T47D (cell line): ENCODE measurements around the gene ZNF506.
"Not testable (repeated sequence)": the region's sequence is repeated elsewhere in the genome, so short reads cannot be mapped to it uniquely, and the experiment has no call there.

Experiments used
- DNase-seq, 2 experiments: peaks; one replicate each; pipeline versions ENCODE4 v3.0.0 to v3.0.0-alpha.2; 2011 to 2012; ENCODE audit warnings: low read depth in 1 of 2, low spot score in 1 of 2
- JUND ChIP-seq: IDR thresholded peaks from 2 replicates; pipeline ENCODE4 v1.6.1; 2012; ENCODE audit warnings: low read depth
- in situ Hi-C: cut with HindIII; loops from 2 replicates; pipeline ENCODE4 v1.10.0; 2016; ENCODE audit warnings: low sequenced_read_pairs, low pct_unique_long_range_greater_than_20kb

ZNF506 gene

DNA sequence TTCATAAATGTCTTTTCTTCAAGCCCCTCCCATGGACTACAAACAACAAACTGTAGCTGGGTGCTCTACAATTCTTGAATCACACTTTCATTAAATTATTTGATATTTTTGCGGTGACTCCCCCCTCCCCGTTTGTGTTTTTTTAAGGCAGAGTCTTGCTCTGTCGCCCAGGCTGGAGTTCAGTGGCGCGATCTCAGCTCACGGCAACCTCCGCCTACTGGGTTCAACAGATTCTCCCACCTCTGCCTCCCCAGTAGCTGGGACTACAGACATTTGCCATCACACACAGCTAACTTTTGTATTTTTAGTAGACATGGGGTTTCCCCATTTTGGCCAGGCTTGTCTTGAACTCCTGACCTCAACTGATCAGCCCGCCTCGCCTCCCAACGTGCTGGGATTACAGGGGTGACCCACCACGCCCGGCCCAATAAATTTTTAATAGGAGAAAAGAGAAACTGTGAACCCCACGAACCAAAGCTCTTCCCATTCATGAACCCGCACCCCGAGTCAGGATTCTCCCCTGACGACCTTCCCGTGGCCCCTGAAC lies 703 bp downstream of the ZNF506 start:
- TF ChIP-seq JUND = no peak
- DNase-seq = no peak
- in situ Hi-C loops = no loop called here

DNA sequence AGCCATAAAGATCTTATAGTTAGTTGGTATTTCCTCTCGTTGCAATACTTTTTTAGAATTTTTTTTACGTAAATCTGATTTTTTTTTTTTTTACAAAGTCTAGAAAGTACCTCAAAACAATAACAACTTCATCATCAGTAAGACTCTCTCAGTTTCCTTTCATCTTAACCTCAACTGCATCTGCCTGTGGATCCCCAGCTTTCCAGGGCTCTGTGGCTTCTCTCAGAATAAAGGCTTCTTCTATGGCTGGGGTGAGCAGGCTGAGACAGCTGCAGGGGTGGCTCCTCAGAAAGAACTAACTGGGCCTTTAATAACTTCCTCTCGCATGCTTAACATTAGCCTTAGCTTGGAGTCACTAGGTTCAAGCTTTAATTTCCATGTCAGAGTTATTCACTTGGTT lies 4.2 kb downstream of the ZNF506 start:
- DNase-seq = no peak
- in situ Hi-C loops = no loop called here
- no peak for TF ChIP-seq JUND

DNA sequence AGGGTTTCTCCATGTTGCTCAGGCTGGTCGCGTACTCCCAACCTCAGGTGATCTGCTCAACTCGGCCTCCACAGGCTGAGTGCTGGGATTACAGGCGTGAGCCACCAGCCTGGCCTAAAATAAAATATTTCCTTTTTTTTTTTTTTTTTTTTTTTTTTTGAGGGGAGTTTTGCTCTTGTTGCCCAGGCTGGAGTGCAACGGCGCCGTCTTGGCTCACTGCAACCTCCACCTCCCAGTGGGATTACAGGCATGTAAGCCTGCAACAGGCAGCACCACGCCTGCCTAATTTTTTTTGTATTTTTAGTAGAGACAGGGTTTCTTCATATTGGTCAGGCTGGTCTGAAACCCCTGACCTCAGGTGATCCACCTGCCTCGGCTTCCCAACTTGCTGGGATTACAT lies 4.9 kb downstream of the ZNF506 start:
- no peak for TF ChIP-seq JUND
- in situ Hi-C loops = no loop called here
- DNase-seq = no peak

DNA sequence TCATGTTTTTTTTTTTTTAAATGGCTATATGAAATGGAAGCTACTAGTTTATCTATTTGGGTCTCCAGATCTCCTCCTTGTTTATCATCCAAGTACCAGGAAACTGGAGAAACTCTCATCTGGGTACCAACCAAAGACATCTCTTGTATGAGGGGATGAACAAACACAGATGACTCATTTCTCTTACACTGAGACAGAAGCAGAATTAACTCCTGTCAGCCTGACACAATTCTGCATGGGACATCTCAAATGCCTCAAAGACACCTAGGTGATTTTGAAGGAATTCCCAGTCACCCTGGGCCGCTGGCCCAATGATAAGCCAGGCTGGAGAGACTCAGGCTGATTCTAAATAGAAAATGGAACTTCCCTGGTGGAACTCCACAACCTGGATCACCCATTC lies 9.6 kb downstream of the ZNF506 start:
- DNase-seq, in situ Hi-C loops: not testable (repeated sequence)

DNA sequence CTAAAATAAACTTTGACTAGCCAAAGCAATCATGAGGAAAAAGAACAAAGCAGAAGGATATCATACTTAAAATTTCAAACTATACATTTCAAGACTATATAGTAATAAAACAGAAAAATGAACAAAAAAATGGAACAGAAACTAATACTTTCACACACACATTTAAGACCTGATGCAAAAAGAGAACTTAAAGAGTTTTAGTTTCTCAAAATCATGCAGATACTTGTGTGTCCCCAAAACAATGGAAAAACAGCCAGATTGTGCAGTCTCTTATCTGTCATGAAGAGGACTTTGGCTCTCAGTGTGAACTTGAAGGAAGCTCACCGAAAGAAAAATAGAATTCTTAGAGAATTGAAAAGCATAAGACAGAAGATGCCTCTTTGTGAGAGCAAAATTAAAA lies 16.1 kb downstream of the ZNF506 start:
- in situ Hi-C loops = no loop called here
- no peak for DNase-seq
- TF ChIP-seq JUND = no peak

DNA sequence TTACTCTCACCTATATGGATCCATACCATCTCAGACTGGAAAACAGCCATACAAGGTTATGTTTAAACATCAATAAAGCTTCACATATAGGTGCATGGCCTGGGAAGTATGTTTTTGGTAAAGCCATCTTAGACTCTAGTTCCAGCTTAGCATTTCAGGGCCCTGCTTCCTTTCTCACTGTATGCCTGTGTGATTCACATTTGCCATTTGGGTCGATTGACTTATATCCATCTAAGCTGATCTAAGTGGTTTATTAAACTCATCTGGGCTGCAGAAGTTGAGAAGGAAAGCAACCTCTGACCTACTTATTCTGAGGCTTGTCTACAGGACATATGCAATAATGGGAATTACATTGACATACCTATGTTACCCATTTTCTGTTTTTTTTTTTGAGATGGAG lies 33.5 kb downstream of the ZNF506 start:
- in situ Hi-C loops = no loop called here
- DNase-seq = no peak

DNA sequence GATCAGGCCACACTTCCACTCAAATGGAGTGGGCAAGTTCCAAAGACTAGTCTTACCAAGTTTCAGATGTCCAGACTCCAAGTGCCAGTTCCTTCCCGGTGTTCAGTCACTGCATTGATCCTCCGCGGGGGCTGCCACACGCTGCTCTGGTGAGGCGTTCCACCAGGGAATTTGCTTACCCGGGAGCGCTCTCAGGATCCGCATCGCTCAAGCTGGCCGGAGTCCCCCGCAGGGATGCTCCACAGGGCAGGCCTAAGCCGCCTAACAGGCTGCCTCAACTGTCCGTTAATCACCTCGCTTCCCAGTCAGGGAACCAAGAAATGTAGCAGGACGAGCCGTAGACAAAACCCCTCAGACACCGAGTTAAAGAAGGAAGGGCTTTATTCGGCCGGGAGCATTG lies 36.1 kb downstream of the ZNF506 start:
- DNase-seq, in situ Hi-C loops: not testable (repeated sequence)

More for the DNA sequence above, 33.5 kb downstream of the ZNF506 start:
- no peak for TF ChIP-seq JUND

DNA sequence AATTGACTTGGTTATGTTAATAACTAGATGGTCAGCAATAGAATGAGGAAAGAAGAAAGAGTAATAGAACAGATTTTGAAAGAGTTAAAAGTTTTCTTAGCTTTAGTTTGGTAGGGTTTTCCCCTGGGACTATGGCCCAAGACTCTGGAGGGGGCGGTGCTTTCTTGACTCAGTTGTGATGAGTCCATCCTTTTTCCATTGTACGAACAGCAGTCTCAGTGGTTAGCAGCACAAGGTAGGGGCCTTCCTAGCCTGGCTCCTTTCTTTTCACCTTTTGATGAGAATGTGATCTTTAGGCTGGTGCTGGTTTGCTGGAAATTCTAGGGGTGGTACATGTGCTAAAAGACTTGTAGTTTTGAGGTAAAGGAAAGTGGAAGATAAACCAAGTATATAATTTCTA lies 38.8 kb downstream of the ZNF506 start:
- in situ Hi-C loops = no loop called here
- no peak for DNase-seq
- TF ChIP-seq JUND = no peak

DNA sequence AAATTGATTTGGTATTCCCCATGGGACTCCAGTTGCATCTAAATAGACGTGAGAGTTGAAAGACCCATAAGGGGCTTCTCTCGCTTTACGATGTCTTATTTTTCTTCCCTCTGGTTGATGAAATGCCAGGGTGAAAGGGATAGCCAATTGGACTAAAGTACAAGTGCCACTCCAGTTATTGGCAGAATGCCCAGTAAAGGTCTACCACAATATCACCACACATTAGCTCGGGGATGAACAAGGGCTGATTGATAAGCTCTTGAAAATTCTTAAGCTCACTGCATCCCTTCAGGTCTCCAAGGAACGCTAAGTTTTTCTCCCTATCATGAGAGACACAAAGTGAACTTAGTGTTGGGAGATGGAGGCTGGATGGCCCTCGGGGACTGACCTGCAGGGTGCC lies 39.8 kb downstream of the ZNF506 start:
- in situ Hi-C loops, DNase-seq: not testable (repeated sequence)

DNA sequence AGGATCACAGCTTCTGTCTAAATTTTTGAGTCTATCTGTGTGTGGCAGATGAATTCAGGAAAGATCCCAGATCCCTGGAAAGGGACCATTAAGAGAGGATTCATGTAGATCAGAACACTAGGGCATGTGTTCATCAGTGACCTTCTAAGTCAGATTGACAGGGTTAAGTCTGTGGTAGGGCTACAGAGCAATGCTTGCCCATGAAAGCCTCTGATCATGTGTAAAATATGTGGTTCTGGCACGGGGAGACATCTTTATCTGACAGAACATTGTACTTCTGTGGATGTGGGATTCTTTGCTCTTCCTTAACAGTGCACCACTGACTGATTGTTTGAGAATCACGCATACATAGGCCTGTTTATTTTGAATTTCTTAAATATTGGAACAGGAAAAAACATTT lies 42.9 kb downstream of the ZNF506 start:
- in situ Hi-C loops = no loop called here
- TF ChIP-seq JUND = no peak

DNA sequence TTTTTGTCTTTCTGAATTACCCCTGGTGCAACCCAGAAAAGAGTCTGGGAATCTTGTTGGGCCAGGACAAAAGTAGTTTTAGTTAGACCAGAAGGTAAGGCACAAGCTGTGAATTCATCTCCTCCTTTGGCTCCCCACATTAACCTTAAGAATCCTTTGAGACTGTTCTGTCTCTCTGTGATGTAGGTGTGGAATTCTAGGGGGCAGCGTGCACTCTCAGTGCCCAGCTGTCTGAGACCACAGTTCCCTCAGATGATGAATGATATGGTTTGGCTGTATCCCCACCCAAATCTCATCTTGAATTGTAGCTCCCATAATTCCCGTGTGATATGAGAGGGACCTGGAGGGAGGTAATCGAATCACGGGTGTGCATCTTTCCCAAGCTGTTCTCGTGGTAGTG lies 43.9 kb downstream of the ZNF506 start:
- in situ Hi-C loops = no loop called here
- TF ChIP-seq JUND = no peak
- DNase-seq = no peak

More for the DNA sequence above, 42.9 kb downstream of the ZNF506 start:
- DNase-seq = no peak

DNA sequence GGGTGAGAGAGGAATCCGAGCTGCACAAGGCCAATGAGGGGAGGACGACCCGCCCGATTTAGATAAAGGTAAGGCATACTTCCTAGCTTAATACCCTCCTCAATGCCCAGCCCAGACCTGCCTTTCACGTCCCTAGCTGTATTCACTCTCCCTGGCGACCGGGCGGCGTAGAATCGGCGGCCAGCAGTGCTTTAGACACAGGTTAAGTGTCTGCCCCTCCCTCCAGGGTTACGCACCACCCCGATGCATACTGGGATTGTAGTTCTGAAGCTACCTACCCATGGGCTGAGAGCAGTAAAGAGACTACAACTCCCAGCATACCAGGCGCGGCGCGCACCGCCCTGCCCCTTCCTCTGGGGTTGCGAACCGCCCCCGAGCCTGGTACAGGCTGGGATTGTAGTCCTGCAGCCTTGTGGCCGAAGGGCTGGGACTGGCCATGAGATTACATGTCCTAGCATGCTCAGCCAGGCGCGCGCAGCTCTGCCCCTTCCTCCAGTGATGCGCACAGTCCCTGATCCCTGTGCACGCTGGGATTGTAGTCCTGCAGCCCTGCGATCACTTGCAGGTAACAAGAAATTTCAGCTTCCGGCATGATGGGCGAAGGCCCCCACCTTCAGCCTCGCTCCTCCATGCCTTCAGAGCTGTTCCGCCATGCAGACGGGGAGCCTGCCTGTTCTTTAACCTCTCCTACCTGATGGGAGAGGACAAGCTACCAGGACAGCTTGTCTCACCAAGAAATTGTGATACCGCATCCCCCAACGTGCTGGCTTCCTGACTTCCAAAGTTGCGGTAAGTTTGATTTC lies 45.1 kb downstream of the ZNF506 start:
- peak; percentile 55 to 98 for DNase-seq
- in situ Hi-C loops = no loop called here
- no peak for TF ChIP-seq JUND

DNA sequence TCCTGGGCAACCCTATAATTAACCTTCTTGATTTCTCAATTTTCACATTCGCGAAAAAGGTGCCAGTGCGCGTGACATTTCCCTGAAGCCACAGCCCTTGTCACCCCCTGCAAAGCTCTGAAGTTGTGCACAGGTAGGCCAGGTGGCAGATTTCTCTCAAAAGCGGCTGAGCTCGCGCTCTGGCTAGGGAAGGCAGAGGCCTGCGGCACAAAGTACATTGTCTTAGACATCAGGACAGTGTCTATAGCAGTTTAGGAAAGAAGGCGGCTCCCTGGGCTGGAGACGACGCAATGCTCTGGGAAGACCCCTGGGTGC lies 45.7 kb downstream of the ZNF506 start:
- TF ChIP-seq JUND = no peak
- DNase-seq = no peak
- in situ Hi-C loops = no loop called here
